ENCODE data around the gene ACBD6. TPM values are rescaled to one million over a fixed set of nuclear protein-coding genes. Genes with fewer than 3 reads are reported as not detected.
"Not testable (repeated sequence)": the region's sequence is repeated elsewhere in the genome, so short reads cannot be mapped to it uniquely, and the experiment has no call there.

The ACBD6 gene
- total RNA-seq, 1 donor from 2014 or later, result 73.2 TPM

DNA sequence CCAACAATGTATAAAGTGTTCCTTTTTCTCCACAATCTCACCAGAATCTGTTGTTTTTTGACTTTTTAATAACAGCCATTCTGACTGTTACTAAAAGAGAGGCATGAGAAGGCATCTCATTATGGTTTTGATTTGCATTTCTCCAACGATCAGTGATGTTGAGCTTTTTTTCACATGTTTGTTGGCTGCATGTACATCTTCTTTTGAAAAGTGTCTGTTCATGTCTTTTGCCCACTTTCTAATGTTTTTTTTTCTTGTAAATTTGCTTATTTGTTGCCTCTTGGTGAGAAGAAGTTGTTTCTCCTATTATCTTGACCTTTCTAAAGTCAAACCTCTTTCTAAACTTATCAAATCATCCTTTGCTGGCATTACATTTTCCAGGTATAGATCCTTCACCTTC is 80.8 kb downstream of the ACBD6 start:
- DNase-seq (ENCODE audit: low read depth), result no peak
- TF ChIP-seq, protein P1, sequence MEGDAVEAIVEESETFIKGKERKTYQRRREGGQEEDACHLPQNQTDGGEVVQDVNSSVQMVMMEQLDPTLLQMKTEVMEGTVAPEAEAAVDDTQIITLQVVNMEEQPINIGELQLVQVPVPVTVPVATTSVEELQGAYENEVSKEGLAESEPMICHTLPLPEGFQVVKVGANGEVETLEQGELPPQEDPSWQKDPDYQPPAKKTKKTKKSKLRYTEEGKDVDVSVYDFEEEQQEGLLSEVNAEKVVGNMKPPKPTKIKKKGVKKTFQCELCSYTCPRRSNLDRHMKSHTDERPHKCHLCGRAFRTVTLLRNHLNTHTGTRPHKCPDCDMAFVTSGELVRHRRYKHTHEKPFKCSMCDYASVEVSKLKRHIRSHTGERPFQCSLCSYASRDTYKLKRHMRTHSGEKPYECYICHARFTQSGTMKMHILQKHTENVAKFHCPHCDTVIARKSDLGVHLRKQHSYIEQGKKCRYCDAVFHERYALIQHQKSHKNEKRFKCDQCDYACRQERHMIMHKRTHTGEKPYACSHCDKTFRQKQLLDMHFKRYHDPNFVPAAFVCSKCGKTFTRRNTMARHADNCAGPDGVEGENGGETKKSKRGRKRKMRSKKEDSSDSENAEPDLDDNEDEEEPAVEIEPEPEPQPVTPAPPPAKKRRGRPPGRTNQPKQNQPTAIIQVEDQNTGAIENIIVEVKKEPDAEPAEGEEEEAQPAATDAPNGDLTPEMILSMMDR (IDR thresholded peaks at IDR 0.05; ENCODE audit: insufficient read depth, low read length, poor library complexity, severe bottlenecking), result no peak
- no peaks in the 10 kb centered on the region for H3K27me3 ChIP-seq (ENCODE audit: control insufficient read depth, insufficient read depth, low read length)
- no peak overlapping the region for H3K4me3 ChIP-seq (ENCODE audit: low read depth, low read length)
- no peaks in the 10 kb centered on the region for H3K36me3 ChIP-seq (ENCODE audit: control insufficient read depth, insufficient read depth, low read length)

DNA sequence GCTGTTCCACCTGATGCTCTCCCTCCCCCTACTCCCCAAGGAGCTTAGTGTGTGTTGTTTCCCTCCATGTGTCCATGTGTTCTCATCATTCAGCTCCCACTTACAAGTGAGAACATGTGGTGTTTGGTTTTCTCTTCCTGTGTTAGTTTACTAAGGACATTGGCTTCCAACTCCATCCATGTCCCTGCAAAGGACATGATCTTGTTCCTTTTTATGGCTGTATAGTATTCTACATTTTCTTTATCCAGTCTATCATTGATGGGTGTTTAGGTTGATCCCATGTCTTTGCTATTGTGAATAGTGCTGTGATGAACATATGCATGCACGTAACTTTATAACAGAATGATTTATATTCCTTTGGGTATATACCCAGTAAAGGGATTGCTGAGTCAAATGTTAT is 81.2 kb downstream of the ACBD6 start:
- H3K4me3 ChIP-seq (ENCODE audit: low read depth, low read length); H3K36me3 ChIP-seq (ENCODE audit: control insufficient read depth, insufficient read depth, low read length); DNase-seq (ENCODE audit: low read depth); H3K27me3 ChIP-seq (ENCODE audit: control insufficient read depth, insufficient read depth, low read length): not testable (repeated sequence)

DNA sequence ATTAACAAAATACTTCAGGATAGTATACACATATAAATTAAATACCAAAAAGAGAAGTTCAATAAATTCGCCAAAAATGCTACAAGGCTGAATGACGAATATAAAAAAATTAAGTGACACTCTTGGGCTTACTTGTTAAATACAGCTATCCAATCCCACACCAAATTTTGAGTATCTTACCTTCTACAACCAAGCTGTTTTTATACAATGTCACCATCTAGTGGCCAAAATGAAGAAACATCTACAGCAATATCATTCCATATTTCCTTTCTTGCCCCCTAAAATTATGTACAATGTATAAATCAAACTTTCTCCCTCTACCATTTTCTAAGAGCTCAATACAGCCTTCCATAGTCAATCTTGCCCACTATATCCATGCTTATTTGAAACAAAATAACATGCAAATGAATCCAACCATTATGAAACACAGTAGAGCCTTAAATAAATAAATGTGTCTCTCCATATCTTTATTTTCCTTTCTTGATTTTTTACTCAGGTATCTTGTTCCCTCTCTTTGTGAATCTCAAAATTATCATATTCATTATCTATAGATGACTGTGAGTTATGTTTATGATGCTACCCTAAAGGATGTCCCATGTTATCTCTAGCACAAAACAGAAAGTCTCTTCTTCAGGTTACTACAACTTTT is 86.3 kb downstream of the ACBD6 start:
- no peaks in the 10 kb centered on the region for H3K27me3 ChIP-seq (ENCODE audit: control insufficient read depth, insufficient read depth, low read length)
- TF ChIP-seq, protein P1 (IDR thresholded peaks at IDR 0.05; ENCODE audit: insufficient read depth, low read length, poor library complexity, severe bottlenecking), result peak; percentile 52
- no peak overlapping the region for H3K4me3 ChIP-seq (ENCODE audit: low read depth, low read length)
- DNase-seq (ENCODE audit: low read depth), result no peak
- H3K36me3 ChIP-seq (ENCODE audit: control insufficient read depth, insufficient read depth, low read length), result no peaks in the 10 kb centered on the region

DNA sequence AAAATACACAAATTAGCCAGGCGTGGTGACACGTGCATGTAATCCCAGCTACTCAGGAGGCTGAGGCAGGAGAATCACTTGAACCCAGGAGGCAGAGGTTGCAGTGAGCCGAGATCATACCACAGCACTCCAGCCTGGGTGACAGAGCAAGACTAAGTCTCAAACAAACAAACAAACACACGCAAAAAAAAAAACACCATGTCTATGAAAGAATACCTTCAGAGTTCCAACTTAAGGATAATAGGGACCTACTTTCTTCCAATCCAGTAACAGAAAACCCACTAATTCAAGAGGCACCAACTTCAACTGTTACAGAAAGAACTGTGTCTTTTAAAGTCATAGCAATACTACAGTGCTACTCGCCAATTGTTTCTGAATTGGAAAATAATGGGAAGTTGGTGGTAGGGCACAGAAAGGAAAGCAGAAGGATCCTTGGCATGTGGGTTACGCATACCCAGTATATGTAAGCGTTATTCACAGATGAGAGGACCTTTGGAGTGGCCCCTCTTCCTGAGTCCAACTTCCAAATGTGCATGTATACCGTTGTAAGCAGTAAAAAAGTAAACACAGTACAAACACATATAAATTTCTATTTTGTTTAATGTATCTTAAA is 87.0 kb downstream of the ACBD6 start:
- DNase-seq (ENCODE audit: low read depth), result no peak
- TF ChIP-seq, protein P1 (IDR thresholded peaks at IDR 0.05; ENCODE audit: insufficient read depth, low read length, poor library complexity, severe bottlenecking), result no peak
- H3K36me3 ChIP-seq (ENCODE audit: control insufficient read depth, insufficient read depth, low read length), result no peaks in the 10 kb centered on the region
- H3K27me3 ChIP-seq (ENCODE audit: control insufficient read depth, insufficient read depth, low read length), result no peaks in the 10 kb centered on the region
- no peak overlapping the region for H3K4me3 ChIP-seq (ENCODE audit: low read depth, low read length)

DNA sequence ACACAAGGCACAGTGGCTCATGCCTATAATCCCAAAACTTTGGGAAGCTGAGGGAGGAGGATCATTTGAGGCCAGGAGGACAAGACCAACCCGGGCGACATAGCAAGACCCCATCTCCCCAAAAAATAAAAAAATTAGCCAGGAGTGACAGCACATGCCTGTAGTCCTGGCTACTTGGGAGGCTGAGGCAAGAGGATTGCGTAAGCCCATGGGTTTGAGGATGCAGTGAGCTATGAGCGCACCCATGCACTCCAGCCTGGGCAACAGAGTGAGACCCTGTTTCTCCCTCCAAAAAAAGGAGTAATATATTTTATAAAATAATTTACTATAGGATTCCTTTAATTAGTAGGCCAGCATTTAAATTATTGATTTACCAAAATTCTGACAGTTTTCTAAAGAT is 89.8 kb downstream of the ACBD6 start:
- no peak for DNase-seq (ENCODE audit: low read depth)
- TF ChIP-seq, protein P1 (IDR thresholded peaks at IDR 0.05; ENCODE audit: insufficient read depth, low read length, poor library complexity, severe bottlenecking), result no peak
- Histone ChIP-seq H3K27me3 (ENCODE audit: control insufficient read depth, insufficient read depth, low read length) (no peaks in the 10 kb centered on the region), H3K4me3 (ENCODE audit: low read depth, low read length) (no peak overlapping the region), H3K36me3 (ENCODE audit: control insufficient read depth, insufficient read depth, low read length) (no peaks in the 10 kb centered on the region)

DNA sequence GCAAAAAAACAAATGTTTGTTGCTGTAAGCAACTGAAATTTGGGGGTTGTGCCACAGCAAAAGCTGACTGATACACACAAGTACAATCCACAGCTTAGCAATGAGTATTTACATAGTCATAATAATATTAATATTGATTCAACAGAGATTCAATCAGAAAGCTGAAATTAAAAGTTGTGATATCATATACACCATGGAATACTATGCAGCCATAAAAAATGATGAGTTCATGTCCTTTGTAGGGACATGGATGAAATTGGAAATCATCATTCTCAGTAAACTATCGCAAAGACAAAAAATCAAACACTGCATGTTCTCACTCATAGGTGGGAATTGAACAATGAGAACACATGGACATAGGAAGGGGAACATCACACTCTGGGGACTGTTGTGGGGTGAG is 94.2 kb downstream of the ACBD6 start:
- not testable (repeated sequence) for DNase-seq (ENCODE audit: low read depth); H3K27me3 ChIP-seq (ENCODE audit: control insufficient read depth, insufficient read depth, low read length); H3K36me3 ChIP-seq (ENCODE audit: control insufficient read depth, insufficient read depth, low read length); H3K4me3 ChIP-seq (ENCODE audit: low read depth, low read length)

DNA sequence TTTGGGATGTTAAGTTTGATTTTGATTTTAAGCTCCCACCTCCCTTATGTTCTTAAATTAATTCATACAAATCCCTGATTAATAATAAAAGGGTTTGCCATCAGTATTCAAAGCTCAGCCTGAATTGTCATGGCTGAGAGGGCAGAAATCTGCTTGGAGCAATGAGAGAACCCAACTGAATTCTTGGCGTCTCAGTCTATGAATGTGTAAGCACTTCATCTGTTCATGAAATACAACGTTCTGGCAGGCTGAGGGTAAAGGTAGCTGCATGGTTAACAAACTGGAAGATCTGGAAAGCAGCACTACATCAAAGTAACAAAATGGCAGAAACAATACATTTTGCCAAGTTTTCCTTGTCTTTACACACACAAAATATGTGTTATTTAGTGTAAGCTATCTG is 95.3 kb downstream of the ACBD6 start:
- Histone ChIP-seq H3K36me3 (ENCODE audit: control insufficient read depth, insufficient read depth, low read length) (no peaks in the 10 kb centered on the region), H3K4me3 (ENCODE audit: low read depth, low read length) (no peak overlapping the region), H3K27me3 (ENCODE audit: control insufficient read depth, insufficient read depth, low read length) (no peaks in the 10 kb centered on the region)
- TF ChIP-seq, protein P1 (IDR thresholded peaks at IDR 0.05; ENCODE audit: insufficient read depth, low read length, poor library complexity, severe bottlenecking), result no peak
- DNase-seq (ENCODE audit: low read depth), result no peak
